ENCODE data around the gene TBK1. TPM values are rescaled to one million over a fixed set of nuclear protein-coding genes. Genes with fewer than 3 reads are reported as not detected.

The TBK1 gene
- total RNA-seq, 1 donor from 2014 or later = 61.4 TPM

DNA sequence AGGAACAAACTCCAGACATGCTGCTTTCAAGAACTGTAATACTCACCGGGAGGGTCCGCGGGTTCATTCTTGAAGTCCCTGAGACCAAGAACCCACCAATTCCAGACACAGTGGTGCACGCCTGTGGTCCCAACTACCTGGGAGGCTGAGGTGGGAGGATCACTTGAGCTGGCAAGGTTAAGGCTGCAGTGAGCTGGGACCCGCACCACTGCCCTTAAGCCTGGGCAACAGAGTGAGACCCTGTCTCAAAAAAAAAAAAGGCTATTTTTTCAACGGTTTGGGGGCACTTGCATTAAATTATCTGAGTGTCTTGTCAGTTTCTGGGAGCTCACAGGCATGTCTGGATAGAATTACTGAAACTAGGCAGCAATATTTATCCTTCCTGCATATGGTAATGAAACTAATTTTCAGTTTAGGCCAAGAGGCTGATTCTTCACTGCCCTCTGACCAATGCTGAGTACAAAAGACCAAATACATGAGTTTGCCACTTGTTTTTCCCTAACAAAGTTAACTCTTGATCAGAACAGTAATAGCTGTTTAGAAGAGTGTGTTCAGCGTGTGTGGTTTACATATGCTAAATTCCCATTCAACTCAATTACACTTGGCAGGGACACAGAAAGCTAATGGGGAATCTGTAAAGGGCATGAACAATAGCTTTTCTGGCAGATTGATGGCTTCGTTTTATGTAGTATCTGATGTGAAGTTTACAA is 92.6 kb downstream of the TBK1 start:
- no peak for DNase-seq (ENCODE audit: low spot score)

DNA sequence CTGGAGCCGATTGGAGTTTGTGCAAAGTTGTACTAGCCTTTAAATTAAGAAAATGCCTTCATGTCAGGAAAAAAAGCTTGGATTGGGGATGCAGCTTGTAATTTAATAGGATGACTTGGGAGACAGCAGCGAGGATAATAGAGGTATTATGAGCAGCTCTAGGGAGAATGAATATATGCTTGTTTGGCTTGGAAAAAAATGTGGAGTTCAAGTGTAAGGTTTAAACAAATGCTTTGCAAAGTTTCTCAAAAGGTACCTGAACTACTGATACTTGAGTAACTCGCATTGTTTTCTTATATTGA is 93.1 kb downstream of the TBK1 start:
- no peak for DNase-seq (ENCODE audit: low spot score)

DNA sequence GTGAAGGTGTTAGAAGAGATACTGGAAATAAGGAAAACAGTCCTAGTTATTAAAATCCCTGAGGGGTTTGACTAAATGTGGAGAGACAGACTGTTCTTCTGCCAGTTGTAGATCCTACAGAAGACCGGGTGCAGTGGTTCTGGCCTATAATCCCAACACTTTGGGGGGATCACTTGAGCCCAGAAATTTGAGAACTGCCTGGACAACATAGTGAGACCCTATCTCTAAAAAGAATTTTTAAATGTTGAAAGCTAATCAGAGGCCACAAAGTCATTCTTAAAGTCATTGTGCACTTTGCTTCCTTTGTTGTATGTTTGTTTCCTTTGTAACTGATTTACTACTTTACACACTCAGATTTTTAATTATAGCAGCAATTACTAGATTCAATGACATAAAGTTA is 97.2 kb downstream of the TBK1 start:
- no peak for DNase-seq (ENCODE audit: low spot score)

DNA sequence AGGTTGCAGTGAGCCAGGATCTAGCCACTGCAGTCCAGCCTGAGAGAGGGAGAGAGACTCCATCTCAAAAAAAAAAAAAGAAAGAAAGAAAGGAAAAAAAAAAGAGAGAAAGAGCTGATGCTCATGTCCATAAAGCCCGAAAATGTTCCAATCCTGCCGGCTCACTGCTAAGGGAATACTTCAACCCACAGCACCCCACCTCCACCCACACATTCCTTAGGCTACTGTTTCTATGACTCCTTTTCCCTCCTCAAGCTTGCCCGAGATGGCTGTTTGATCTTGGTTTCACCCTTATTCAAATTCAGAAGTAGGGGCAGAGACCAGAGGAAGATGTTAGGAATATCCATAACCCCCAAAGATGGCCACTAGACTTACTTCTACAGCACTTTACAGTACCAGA is 98.8 kb downstream of the TBK1 start:
- DNase-seq (ENCODE audit: low spot score) = no peak

DNA sequence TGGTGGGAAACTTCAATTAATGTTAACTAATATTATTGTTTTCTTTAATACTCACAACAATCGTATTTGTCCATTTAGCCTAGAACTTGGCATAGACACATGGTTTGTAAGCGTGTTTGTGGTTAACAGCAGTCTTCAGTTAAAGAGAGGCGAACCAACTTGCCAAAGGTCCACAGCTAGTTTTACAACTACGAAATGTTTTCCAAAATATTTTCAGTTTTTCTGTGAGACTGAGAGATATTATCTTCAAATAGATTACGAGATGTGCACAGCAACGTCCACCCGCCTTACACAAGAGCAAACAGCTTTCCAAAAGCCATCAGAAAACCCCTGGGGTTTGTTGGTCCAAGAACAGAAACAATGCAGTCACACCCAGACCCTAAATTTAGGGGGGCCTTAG is 99.8 kb downstream of the TBK1 start:
- DNase-seq (ENCODE audit: low spot score) = no peak

Other genes with a start within 250 kb of the TBK1 start
- 13.5 TPM for gene KICS2, start 229.8 kb upstream of the TBK1 start, total RNA-seq (ENCODE audit: insufficient read depth, low replicate concordance)
- 5.1 TPM for gene C12orf56, start 61.4 kb upstream of the TBK1 start, total RNA-seq (ENCODE audit: insufficient read depth, low replicate concordance)
- gene XPOT, start 47.7 kb upstream of the TBK1 start, total RNA-seq (ENCODE audit: insufficient read depth, low replicate concordance) = 69.1 TPM
- 127 TPM for gene RASSF3, start 158.4 kb downstream of the TBK1 start, total RNA-seq (ENCODE audit: insufficient read depth, low replicate concordance)

Data from umbilical cord (tissue), 2 donors.